Nephron progenitor cell (in vitro differentiated cells): ENCODE data around the gene EBP.
"Not testable (repeated sequence)": the region's sequence is repeated elsewhere in the genome, so short reads cannot be mapped to it uniquely, and the experiment has no call there.

Experiments
- DNase-seq: peaks from one replicate; pipeline ENCODE4 v3.0.0; 2021
- H3K27ac Mint-ChIP-seq: 2 replicates; pipeline ENCODE4 v1.8.0; 2021; ENCODE audit warnings: mild to moderate bottlenecking, moderate library complexity, mixed read lengths
- H3K27me3 Mint-ChIP-seq: 2 replicates; pipeline ENCODE4 v1.8.0; 2021; ENCODE audit warnings: mild to moderate bottlenecking, low read depth, mixed read lengths; ENCODE audit not compliant: poor library complexity
- H3K36me3 Mint-ChIP-seq: 2 replicates; pipeline ENCODE4 v1.8.0; 2021; ENCODE audit warnings: low read depth, mixed read lengths
- H3K4me1 Mint-ChIP-seq: 2 replicates; pipeline ENCODE4 v1.8.0; 2021; ENCODE audit warnings: mixed read lengths
- H3K4me3 Mint-ChIP-seq: 2 replicates; pipeline ENCODE4 v1.8.0; 2021; ENCODE audit warnings: mild to moderate bottlenecking, moderate library complexity, mixed read lengths
- H3K9me3 Mint-ChIP-seq: 2 replicates; pipeline ENCODE4 v1.8.0; 2021; ENCODE audit warnings: mild to moderate bottlenecking, moderate library complexity, mixed read lengths
- CTCF ChIP-seq: fragments of 200-600 bp; sonication (generic); IDR thresholded peaks from 2 replicates; pipeline ENCODE4 v1.5.0; 2021; ENCODE audit warnings: antibody characterized with exemption

The EBP gene

GRCh38 chrX:48520455-48520854, 1.2 kb upstream of the EBP start:
- DNase-seq = no peak
- Mint-ChIP-seq H3K27me3 (peaks cover under 1% of the 10 kb centered on the region), H3K9me3 (peaks cover 46% of the 10 kb centered on the region), H3K4me3 (peak overlapping the region; percentile 91), H3K36me3 (peaks cover 8% of the 10 kb centered on the region), H3K4me1 (peaks cover 15% of the 10 kb centered on the region), H3K27ac (no peak overlapping the region)
- no peak for TF ChIP-seq CTCF

- Mint-ChIP-seq H3K9me3 (peaks cover 44% of the 10 kb centered on the region), H3K4me3 (peak overlapping the region; percentile 91), H3K27me3 (no peaks in the 10 kb centered on the region), H3K36me3 (peaks cover 8% of the 10 kb centered on the region), H3K4me1 (peaks cover 15% of the 10 kb centered on the region), H3K27ac (peak overlapping the region; percentile 33)
- no peak for DNase-seq
- TF ChIP-seq CTCF = no peak
Observed at GRCh38 chrX:48520976-48521352, 644 bp upstream of the EBP start.

GRCh38 chrX:48522291-48522690, 683 bp downstream of the EBP start:
- Mint-ChIP-seq H3K4me3 (peak overlapping the region; percentile 91), H3K9me3 (peaks cover 38% of the 10 kb centered on the region), H3K36me3 (peaks cover 15% of the 10 kb centered on the region), H3K27ac (peak overlapping the region; percentile 95), H3K4me1 (peaks cover 15% of the 10 kb centered on the region), H3K27me3 (no peaks in the 10 kb centered on the region)
- no peak for DNase-seq
- TF ChIP-seq CTCF = no peak

- no peak for DNase-seq
- peak overlapping the region; percentile 76 for H3K4me3 Mint-ChIP-seq
- H3K27ac Mint-ChIP-seq = no peak overlapping the region
- peaks cover 44% of the 10 kb centered on the region for H3K9me3 Mint-ChIP-seq
- H3K36me3 Mint-ChIP-seq = peaks cover 22% of the 10 kb centered on the region
- peaks cover 15% of the 10 kb centered on the region for H3K4me1 Mint-ChIP-seq
- no peak for TF ChIP-seq CTCF
- no peaks in the 10 kb centered on the region for H3K27me3 Mint-ChIP-seq
Observed at GRCh38 chrX:48523682-48524081, 2.1 kb downstream of the EBP start.

GRCh38 chrX:48525853-48526252, 4.2 kb downstream of the EBP start:
- DNase-seq, H3K27me3 Mint-ChIP-seq, H3K27ac Mint-ChIP-seq, H3K4me3 Mint-ChIP-seq: not testable (repeated sequence)
- Mint-ChIP-seq H3K4me1 (peaks cover 12% of the 10 kb centered on the region), H3K36me3 (peaks cover 21% of the 10 kb centered on the region), H3K9me3 (peaks cover 34% of the 10 kb centered on the region)

GRCh38 chrX:48530736-48531135, 9.1 kb downstream of the EBP start:
- Mint-ChIP-seq H3K4me1 (no peaks in the 10 kb centered on the region), H3K4me3 (no peak overlapping the region), H3K27me3 (no peaks in the 10 kb centered on the region), H3K36me3 (peaks cover 37% of the 10 kb centered on the region), H3K27ac (no peak overlapping the region), H3K9me3 (peaks cover 56% of the 10 kb centered on the region)
- no peak for TF ChIP-seq CTCF
- DNase-seq = no peak
